K562 (cell line): ENCODE measurements around the gene TNN. TPM values are rescaled to one million over a fixed set of nuclear protein-coding genes. Genes with fewer than 3 reads are reported as not detected.

Source experiments
- ATAC-seq: fragments of 200-7000 bp; cut with Tn5 transposase; 3 replicates; pipeline ENCODE4 v1.9.1; 2020; ENCODE audit warnings: moderate library complexity
- BruUV-seq: library from RNA; stranded (reverse); fragments of 400-500 nt; replicated peaks from 2 replicates; lab custom pipeline; 2021; lab: Mats Ljungman, UMichigan
- CTCF ChIA-PET: fragments of 300-600 bp; formaldehyde crosslinking; extraction: SDS; loops from one replicate; lab custom pipeline; 2021; ENCODE audit warnings: low intra/inter-chr PET ratio; lab: Yijun Ruan, JAX
- POLR2A ChIA-PET: fragments of 300-600, 350-650 bp; sonication (Branson Sonifier 250); formaldehyde crosslinking; extraction: SDS; loops from one replicate; lab custom pipeline; 2021; ENCODE audit warnings: antibody characterized with exemption, inconsistent platforms; lab: Yijun Ruan, JAX
- DNase-seq, 4 experiments: peaks; one replicate each; pipeline versions ENCODE4 v3.0.0 to v3.0.0-alpha.2; 2011 to 2018; ENCODE audit warnings: low spot score in 3 of 4, mixed read lengths in 3 of 4; ENCODE audit errors: extremely low read depth in 1 of 4
- FAIRE-seq: peaks from 2 replicates; lab custom pipeline; 2011; peaks lifted over from hg19 to GRCh38; lab: Jason Lieb, UNC
- H2AFZ ChIP-seq: 2 replicates; pipeline ENCODE4 v1.6.0; 2011; ENCODE audit warnings: low read depth, low read length, control low read depth, inconsistent platforms
- H3K27ac ChIP-seq: fragments of 200-600 bp; 3 replicates; pipeline ENCODE4 v1.8.0; 2011; ENCODE audit warnings: low read depth, mild to moderate bottlenecking, control low read depth, inconsistent platforms, low read length, moderate library complexity, mixed read lengths; ENCODE audit errors: extremely low read depth
- H3K27me3 ChIP-seq, 2 experiments: fragments of 300-600 bp in 1 of 2; 2 replicates in 1 of 2; 3 replicates in 1 of 2; pipeline versions ENCODE4 v1.6.0 to v1.8.0; 2011; ENCODE audit warnings: inconsistent platforms in 2 of 2, low read length in 2 of 2, mild to moderate bottlenecking in 1 of 2, mixed read lengths in 1 of 2, moderate library complexity in 1 of 2; ENCODE audit not compliant: control insufficient read depth in 2 of 2, insufficient read depth in 2 of 2
- H3K36me3 ChIP-seq: fragments of 300-600 bp; 3 replicates; pipeline ENCODE4 v1.8.0; 2011; ENCODE audit warnings: mild to moderate bottlenecking, low read length, inconsistent platforms; ENCODE audit not compliant: control insufficient read depth, insufficient read depth
- H3K4me1 ChIP-seq, 2 experiments: fragments of 200-600 bp in 1 of 2; replicated peaks in 1 of 2; 2 replicates in 1 of 2; 3 replicates in 1 of 2; pipeline versions ENCODE4 v1.5.1 to v1.8.0; 2011; ENCODE audit warnings: inconsistent platforms in 2 of 2, low read length in 2 of 2, mild to moderate bottlenecking in 1 of 2, mixed read lengths in 1 of 2, moderate library complexity in 1 of 2; ENCODE audit not compliant: control insufficient read depth in 2 of 2, insufficient read depth in 2 of 2
- H3K4me2 ChIP-seq: 2 replicates; pipeline ENCODE4 v1.6.1; 2011; ENCODE audit warnings: low read length, control low read depth, inconsistent platforms, mixed read lengths; ENCODE audit not compliant: insufficient read depth
- H3K4me3 ChIP-seq: fragments of 200-600 bp; sonication (generic), shearing (Covaris generic); 2 replicates; pipeline ENCODE4 v1.5.1; 2016; ENCODE audit warnings: control low read depth, inconsistent platforms
- H3K79me2 ChIP-seq: fragments of 200-600 bp; 3 replicates; pipeline ENCODE4 v1.8.0; 2011; ENCODE audit warnings: low read length, inconsistent platforms; ENCODE audit not compliant: control insufficient read depth, insufficient read depth
- H3K9ac ChIP-seq, 2 experiments: 2 replicates each; pipeline versions ENCODE4 v1.6.0 to v1.6.1; 2011; ENCODE audit warnings: low read depth in 2 of 2, low read length in 2 of 2, control low read depth in 1 of 2, inconsistent platforms in 1 of 2, mild to moderate bottlenecking in 1 of 2, mixed read lengths in 1 of 2; ENCODE audit not compliant: insufficient read depth in 1 of 2
- H3K9me1 ChIP-seq: one replicate; pipeline ENCODE4 v1.6.0; 2011; ENCODE audit warnings: inconsistent platforms, mild to moderate bottlenecking, low read length, moderate library complexity; ENCODE audit not compliant: control insufficient read depth, insufficient read depth
- H3K9me3 ChIP-seq: replicated peaks from 2 replicates; pipeline ENCODE4 v1.5.1; 2011; ENCODE audit warnings: low read depth, low read length, inconsistent platforms; ENCODE audit not compliant: control insufficient read depth, insufficient read depth
- H4K20me1 ChIP-seq: replicated peaks from 2 replicates; pipeline ENCODE4 v1.6.1; 2011; ENCODE audit warnings: low read length, inconsistent platforms, mixed read lengths; ENCODE audit not compliant: control insufficient read depth, insufficient read depth
- ATF4 ChIP-seq: fragments of 450-650 bp; formaldehyde crosslinking; IDR thresholded peaks from 2 replicates; pipeline ENCODE4 v1.4.0; 2022; ENCODE audit warnings: mild to moderate bottlenecking, moderate library complexity
- BCL6 ChIP-seq: fragments of 250-450 bp; sonication (Bioruptor Pico); IDR thresholded peaks from 2 replicates; pipeline ENCODE4 v1.4.0; 2020
- C11orf30 ChIP-seq: fragments of 450-650 bp; IDR thresholded peaks from 2 replicates; pipeline ENCODE4 v1.6.1; 2016; ENCODE audit warnings: low read depth, mild to moderate bottlenecking
- CEBPB ChIP-seq: fragments of 450-650 bp; IDR thresholded peaks from 2 replicates; pipeline ENCODE4 v1.6.1; 2016; ENCODE audit warnings: missing genetic modification characterization, missing compliant biosample characterization
- CEBPG ChIP-seq, 3 experiments: fragments of 200-800 bp in 1 of 3; sonication (Bioruptor generic) in 1 of 3; sonication (generic) in 1 of 3; formaldehyde crosslinking in 1 of 3; IDR thresholded peaks in 2 of 3; conservative IDR thresholded peaks in 1 of 3; 2 replicates each; pipeline versions ENCODE4 v1.6.1 to v1.8.0; 2016 to 2022; ENCODE audit warnings: missing compliant biosample characterization in 2 of 3, missing genetic modification characterization in 2 of 3, mild to moderate bottlenecking in 1 of 3, missing genetic modification reagents in 1 of 3
- IRF1 ChIP-seq: sonication (generic); formaldehyde crosslinking; IDR thresholded peaks from 2 replicates; pipeline ENCODE4 v1.8.0; 2022; ENCODE audit warnings: missing genetic modification reagents, mild to moderate bottlenecking, borderline replicate concordance
- MTA3 ChIP-seq: fragments of 450-650 bp; formaldehyde crosslinking; IDR thresholded peaks from 2 replicates; pipeline ENCODE4 v1.6.1; 2017; ENCODE audit warnings: mild to moderate bottlenecking, borderline replicate concordance
- NFE2 ChIP-seq: IDR thresholded peaks from 2 replicates; pipeline ENCODE4 v1.6.1; 2014; ENCODE audit warnings: antibody characterized with exemption, low read depth
- SPI1 ChIP-seq: IDR thresholded peaks from 2 replicates; pipeline ENCODE4 v1.6.1; 2011; ENCODE audit warnings: low read depth, low read length, control low read depth, borderline replicate concordance
- ZBTB26 ChIP-seq: fragments of 450-650 bp; formaldehyde crosslinking; IDR thresholded peaks from 2 replicates; pipeline ENCODE4 v1.4.0; 2022; ENCODE audit warnings: missing genetic modification characterization
- ZNF583 ChIP-seq: fragments of 250-450 bp; sonication (Bioruptor Pico); IDR thresholded peaks from 2 replicates; pipeline ENCODE4 v1.4.0; 2020
- WGBS: fragments of 100-300 bp; shearing (Covaris generic); methylation state at CpG from one replicate; pipeline ENCODE4 v1.1.6; 2016; ENCODE audit warnings: low coverage, mixed read lengths; ENCODE audit not compliant: insufficient coverage; ENCODE audit errors: missing lambda C conversion rate; 5-methylcytosine and 5-hydroxymethylcytosine counted together
- in situ Hi-C: fragments of 300-500 bp; cut with MboI; formaldehyde crosslinking; loops from 4 replicates; pipeline ENCODE4 v1.15.0; 2018; ENCODE audit warnings: inconsistent platforms, mixed read lengths
- intact Hi-C: fragments of 100-400 bp; cut with micrococcal nuclease; formaldehyde crosslinking; loops from 2 replicates; pipeline ENCODE4 v1.14.2; 2022
- polyA plus RNA-seq, 8 experiments: library from polyadenylated mRNA; depleted of rRNA in 4 of 8; stranded (reverse) in 5 of 8; unstranded in 3 of 8; fragments of >200 nt; fragmentation: Nextera tagmentation in 2 of 8; fragmentation: Illumina TruSeq in 1 of 8; extraction: Ambion mirVana in 2 of 8; extraction: Trizol in 1 of 8; gene quantifications; 2 replicates each; pipeline versions ENCODE4 v1.2.1 to v1.2.3, GENCODE V29; 2011 to 2014; ENCODE audit warnings: inconsistent platforms in 1 of 8, missing spikeins in 1 of 8
- total RNA-seq, 7 experiments: library from RNA; depleted of rRNA in 6 of 7; stranded (reverse); fragments of >200 nt in 6 of 7; fragmentation: Illumina TruSeq in 2 of 7; extraction: Trizol in 2 of 7; gene quantifications; 2 replicates each; pipeline versions ENCODE4 v1.2.1 to v1.2.3, GENCODE V29; 2011 to 2021; ENCODE audit warnings: low replicate concordance in 1 of 7

The TNN gene
- total and polyA plus RNA-seq, 9 of the 15 experiments (the other 6 are each of a cell fraction or from before 2014, with no cell fraction given): 0.01 to 0.09 (median 0.07) TPM; not detected in 4

- Histone ChIP-seq H3K79me2 (no peaks in the 10 kb centered on the region), H3K4me1 (no peaks in the 10 kb centered on the region), H3K36me3 (no peaks in the 10 kb centered on the region), H3K4me3 (no peak overlapping the region), H4K20me1 (no peaks in the 10 kb centered on the region), H3K9me3 (no peaks in the 10 kb centered on the region), H2AFZ (no peak overlapping the region), H3K4me2 (no peak overlapping the region), H3K9me1 (no peaks in the 10 kb centered on the region), H3K9ac (no peak overlapping the region), H3K27ac (no peak overlapping the region), H3K27me3 (peaks cover 15 to 26% of the 10 kb centered on the region in 2 experiments)
- 8% methylated on average over 1 of the region's 1 CpG for WGBS
- DNase-seq: no peak
- no peak for FAIRE-seq
- TF ChIP-seq C11orf30: peak; percentile 49; the same call in 1 of the 2 replicates
- no peak for TF ChIP-seq ATF4 (CRISPR knock-in tag)
- TF ChIP-seq NFE2: peak; percentile 19; the same call in 1 of the 2 replicates
- intact Hi-C loops (loop anchor here (10.0 kb wide), 1 partner anchor 236 kb away; no protein-coding TSS in a partner anchor), in situ Hi-C loops (no loop called here)
- BruUV-seq: no TSS peak
- no peak for ATAC-seq
- ChIA-PET POLR2A (no interaction called here), CTCF (no interaction called here)
Measured at GRCh38 chr1:175120511-175120910, 52.9 kb downstream of the TNN start.

- H3K27me3 ChIP-seq: peaks cover 15 to 29% of the 10 kb centered on the region in 2 experiments
- H3K4me2 ChIP-seq: no peak overlapping the region
- no peak overlapping the region for H3K27ac ChIP-seq
- intact Hi-C loops: loop anchor here (1.0 to 10.0 kb wide), 3 partner anchors 96 to 356 kb away; no protein-coding TSS in a partner anchor
- H3K4me3 ChIP-seq: no peak overlapping the region
- H2AFZ ChIP-seq: no peak overlapping the region
- BruUV-seq: no TSS peak
- 0% methylated on average over 1 of the region's 1 CpG for WGBS
- DNase-seq: no peak
- no peak for ATAC-seq
- H3K36me3 ChIP-seq: no peaks in the 10 kb centered on the region
- in situ Hi-C loops: loop anchor here (5.0 kb wide), 2 partner anchors 83 to 358 kb away; no protein-coding TSS in a partner anchor
- H3K9me3 ChIP-seq: no peaks in the 10 kb centered on the region
- CTCF ChIA-PET: interaction anchor here (0.6 to 2.9 kb wide), 5 partner anchors 94 to 356 kb away, joined by 3 to 29 read pairs (median 3); no protein-coding TSS in a partner anchor
- no peaks in the 10 kb centered on the region for H3K9me1 ChIP-seq
- POLR2A ChIA-PET: interaction anchor here (0.6 to 1.3 kb wide), 9 partner anchors 10 to 986 kb away, joined by 3 to 5 read pairs (median 4); partner anchors contain the start of gene MRPS14
- H3K4me1 ChIP-seq: no peaks in the 10 kb centered on the region; a peak in 1 of 5 replicates
- TF ChIP-seq BCL6 (no peak), IRF1 (CRISPR knock-in tag) (no peak), MTA3 (no peak), SPI1 (no peak), ZNF583 (CRISPR knock-in tag) (no peak), CEBPB (tag) (peak; percentile 65), CEBPG (CRISPR knock-in tag; IDR thresholded peaks at IDR 0.05) (no peak), CEBPG (tag; conservative IDR thresholded peaks at IDR 0.05 in 1 of 2, IDR thresholded peaks at IDR 0.05 in 1 of 2) (peak; percentile 11 to 62; a peak in 2 of 4 replicates), ZBTB26 (no peak)
- FAIRE-seq: no peak
- H4K20me1 ChIP-seq: no peaks in the 10 kb centered on the region
- H3K9ac ChIP-seq: no peak overlapping the region
- H3K79me2 ChIP-seq: no peaks in the 10 kb centered on the region
Measured at GRCh38 chr1:175124861-175125260, 57.2 kb downstream of the TNN start.
